HG03342 (cell line): ENCODE results near the gene PTGES.
A peak's percentile ranks its signal among the peaks of the same experiment; 100 is the strongest.

ENCODE experiments used
- ATAC-seq: cut with Tn5 transposase; IDR thresholded peaks from one replicate; pipeline ENCODE4 v1.9.1; 2021; ENCODE audit warnings: mild to moderate bottlenecking, moderate library complexity; ENCODE audit not compliant: unreplicated experiment

PTGES gene

DNA sequence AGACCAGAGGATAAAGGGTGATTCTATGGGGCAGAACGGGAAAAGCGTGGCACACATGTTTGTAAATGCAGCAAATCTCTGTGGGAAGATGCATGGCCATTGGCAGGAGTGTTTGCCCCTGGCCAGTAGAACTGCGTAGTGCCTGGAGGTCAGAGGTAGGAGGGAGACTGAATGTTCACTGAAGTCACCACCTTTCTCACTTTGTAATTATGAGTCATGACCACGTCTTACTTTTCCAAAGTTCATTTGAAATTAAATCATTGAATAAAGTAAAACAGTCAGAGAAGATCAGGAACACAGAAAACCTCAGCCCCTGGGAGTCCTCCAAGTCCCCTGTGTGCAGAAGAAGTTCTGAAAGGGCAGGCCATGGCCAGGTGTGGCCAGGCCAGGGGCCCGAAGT is 4.6 kb downstream of the PTGES start:
- no peak for ATAC-seq

GRCh38 chr9:129746092-129746777 is 6.6 kb downstream of the PTGES start:
- no peak for ATAC-seq

GRCh38 chr9:129745200-129745599 is 7.6 kb downstream of the PTGES start:
- ATAC-seq, result no peak

DNA sequence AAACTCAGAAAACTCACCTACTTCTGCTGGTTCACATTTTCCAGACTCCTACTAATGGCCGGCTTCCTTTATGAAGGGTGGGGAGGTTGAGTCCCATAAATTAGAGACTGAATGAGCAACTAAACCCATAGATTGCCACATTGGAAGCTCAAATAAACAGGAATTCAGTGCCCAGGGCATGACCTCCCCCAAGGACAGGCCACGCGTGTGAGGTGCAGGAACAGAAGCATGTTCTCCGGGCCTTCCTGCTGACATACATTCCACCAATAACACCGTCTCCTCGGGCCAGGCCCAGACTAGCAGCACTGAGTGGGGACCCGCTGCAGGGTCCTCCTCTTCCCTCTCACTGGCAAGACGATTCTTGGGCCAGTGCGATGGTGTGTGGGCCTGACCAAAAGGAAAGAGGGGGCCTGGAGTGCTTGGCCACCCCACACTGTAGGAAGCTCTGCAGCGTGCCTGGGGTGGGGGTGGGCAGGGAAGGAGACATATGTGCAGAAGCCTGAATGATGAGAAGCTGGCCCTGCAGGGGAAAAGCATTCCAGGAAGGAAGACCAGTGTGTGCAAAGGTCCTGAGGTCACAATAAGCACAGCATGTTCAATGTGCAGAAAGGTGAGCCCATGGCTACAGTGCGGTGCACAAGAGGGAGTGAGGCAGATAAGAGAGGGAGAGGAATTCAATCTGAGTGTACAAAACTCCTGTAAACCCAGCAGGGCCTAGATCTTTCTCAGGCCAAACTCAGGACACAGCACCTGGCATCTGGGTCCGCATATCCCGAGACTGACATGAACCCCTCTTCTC is 12.0 kb downstream of the PTGES start:
- no peak for ATAC-seq

DNA sequence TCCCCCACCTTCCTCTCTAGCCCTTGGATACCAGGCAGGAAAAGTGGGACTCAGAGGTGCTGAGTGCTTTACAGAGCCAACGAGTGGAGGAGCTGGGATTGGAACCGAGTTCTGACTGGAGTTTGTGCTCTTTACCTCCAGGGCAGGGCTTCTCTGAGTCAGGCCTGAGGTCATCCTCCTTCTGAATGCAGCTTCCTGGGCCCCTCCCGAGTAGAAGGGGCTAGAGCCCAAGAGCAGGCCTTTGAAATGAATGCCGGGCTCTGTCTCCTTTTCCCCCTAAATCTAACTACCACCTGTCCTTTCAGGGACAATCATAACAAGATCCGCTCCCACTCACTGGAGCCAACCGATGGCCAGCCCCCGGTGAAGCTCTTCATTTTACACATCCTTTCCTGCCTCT is 12.7 kb downstream of the PTGES start:
- ATAC-seq, result no peak

- ATAC-seq, result no peak
Measured at GRCh38 chr9:129739432-129739831, 13.4 kb downstream of the PTGES start.

DNA sequence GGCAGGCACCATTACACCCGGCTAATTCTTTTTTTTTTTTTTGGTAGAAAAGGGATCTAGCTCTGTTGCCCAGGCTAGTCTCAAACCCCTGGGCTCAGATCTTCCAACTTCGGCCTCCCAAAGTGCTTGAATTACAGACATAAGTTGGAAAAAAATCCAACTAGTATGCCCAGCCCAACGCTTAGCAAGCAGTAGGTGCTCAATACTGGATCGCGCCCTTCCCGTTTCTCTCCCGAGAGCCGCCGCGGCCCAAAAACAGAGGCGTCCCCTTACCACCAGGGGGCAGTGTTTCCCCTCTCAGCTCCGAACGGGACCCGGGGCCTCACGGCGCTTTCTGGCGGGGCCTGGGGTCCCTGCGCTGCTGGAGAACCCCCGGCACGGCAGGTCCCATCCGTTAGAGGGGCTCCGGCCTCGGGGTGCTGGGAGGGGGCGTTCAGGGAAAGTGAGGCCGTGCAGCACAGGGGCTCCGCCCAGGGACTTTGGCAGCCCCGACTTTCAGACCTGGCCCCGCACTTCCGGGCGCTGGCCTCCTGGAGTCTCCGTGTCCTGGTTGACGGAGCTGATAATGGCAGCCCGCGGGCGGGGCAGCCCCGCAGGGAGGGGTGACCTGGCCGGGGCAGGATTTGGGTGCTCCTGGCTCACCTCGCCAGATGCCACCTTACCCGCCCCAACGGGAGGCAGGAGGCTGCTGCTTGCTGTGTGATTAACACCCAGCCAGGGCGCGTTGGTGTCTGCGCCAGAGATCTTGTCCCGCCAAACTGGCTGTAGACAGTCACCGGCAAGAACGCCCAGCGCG is 15.2 kb downstream of the PTGES start:
- ATAC-seq, result peak; percentile 82

DNA sequence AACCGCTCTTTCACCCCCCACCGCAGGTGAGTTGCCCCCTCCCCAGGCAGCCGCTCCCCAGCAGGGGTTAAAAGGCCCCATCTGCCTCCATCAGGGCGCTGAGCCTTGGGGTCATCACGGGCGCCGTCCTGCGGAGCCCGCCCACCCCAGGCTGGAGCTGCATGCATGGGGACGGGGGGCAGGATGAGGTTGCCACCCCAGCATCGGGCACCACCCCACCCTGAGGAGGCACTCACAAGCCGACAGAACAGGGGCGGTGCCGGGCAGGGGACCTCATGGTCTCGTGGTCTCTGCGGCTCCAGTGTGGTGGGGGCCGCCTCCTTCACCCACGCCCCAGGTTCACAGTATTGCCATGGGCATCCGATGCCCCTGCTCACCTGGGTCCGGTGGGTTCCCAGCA is 16.5 kb downstream of the PTGES start:
- no peak for ATAC-seq

DNA sequence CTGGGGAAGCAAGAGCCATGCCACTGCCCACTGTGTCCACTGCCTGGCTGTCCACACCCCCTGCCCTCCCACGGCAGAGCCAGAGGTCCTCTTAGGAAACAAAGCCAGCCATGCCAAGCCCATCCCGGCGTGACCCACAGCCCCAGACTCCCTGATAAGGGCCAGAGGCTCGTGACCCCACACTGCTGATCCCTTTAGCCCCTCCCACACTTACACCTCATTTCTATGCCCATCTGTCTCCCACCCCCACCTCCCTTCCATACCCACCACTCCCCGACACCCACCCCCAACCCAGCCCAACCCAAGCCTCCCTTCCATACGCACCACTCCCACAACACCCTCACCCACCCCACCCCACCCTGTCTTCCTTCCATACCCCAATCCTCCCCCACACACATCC is 17.3 kb downstream of the PTGES start:
- no peak for ATAC-seq

DNA sequence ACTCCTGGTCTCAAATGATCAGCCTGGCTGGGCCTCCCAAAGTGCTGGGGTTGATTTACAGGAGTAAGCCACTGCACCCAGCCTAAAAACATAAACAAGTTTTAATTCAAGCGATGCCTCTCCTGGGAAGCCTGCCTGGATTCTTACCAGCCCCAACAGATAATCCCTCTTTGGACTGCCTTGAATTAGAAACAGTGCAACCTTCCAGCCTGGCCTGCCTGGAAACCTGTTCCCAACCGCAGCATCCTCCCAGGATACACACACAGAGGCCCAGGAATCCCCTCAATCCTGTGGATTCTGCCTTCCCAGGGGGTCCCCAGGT is 19.2 kb downstream of the PTGES start:
- ATAC-seq, result no peak

DNA sequence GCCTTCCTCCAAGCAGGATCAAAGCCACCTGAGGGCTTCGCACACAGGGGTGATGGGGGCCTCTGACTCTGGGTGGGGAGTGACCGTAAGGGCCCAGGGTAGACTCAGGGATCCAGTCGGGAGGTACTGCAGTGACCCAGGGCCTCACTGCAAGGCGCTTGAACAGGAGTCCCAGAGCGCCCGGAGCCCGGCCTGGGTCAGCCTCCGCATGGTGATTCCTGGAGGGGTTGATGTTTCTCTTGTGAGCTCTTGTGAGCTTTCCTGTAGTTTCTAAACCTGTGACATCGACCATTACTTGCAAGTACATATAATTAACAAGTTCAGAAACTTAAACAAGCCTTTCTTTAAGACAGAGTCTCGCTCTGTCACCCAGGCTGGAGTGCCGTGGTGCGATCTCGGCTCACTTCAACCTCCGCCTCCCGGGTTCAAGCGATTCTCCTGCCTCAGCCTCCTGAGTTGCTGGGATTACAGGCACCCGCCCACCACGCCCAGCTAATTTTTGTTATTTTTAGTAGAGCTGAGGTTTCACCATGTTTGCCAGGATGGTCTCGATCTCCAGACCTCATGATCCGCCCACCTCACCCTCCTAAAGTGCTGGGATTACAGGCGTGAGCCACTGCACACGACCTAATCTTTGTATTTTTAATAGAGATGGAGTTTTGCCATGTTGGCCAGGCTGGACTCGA is 19.8 kb downstream of the PTGES start:
- no peak for ATAC-seq

- no peak for ATAC-seq
Measured at GRCh38 chr9:129732100-129732499, 20.7 kb downstream of the PTGES start.

DNA sequence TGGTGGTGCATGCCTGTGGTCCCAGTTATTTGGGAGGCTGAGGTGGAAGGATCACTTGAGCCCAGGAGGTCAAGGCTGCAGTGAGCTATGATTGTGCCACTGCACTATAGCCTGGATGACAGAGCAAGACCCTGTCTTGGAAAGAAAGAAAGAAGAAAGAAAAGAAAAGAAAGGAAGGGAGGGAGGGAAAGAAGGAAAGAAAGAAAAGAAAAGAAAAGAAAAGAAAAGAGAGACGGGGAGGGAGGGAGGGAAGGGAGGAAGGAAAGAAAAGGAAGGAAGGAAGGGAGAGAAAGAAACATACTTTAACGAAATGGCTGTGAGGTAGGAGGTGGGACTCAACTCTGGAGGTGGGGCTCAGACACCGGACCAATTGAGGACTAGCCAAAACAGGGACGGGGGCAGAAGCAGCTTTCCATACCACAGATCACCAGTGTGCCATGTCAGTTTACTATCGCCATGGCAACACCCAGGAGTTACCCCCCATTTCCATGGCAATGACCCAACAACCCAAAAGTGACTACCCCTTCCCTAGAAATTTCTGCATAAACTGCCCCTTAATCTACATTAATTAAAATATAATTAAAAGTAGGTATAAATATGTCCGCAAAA is 21.3 kb downstream of the PTGES start:
- no peak for ATAC-seq

DNA sequence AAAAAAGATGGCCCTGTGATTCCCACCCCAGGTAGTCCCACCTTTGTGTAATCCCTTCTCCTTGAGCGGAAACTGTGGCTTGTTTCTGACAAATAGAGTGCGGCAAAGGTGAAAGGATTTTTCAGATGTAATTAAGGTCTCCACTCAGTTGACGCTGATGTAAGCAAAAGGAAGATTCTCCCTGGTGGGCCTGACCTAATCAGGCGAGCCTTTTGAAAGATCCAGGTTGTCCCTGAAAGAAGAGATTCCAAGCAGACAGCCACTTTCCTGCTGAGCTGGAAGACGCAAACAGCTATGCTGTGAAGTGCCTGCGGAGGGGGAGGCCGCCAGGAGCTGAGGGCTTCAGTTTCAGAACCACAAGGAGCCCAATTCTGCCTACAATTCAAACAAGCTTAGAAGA is 24.1 kb downstream of the PTGES start:
- no peak for ATAC-seq

- ATAC-seq, result no peak
Measured at GRCh38 chr9:129726322-129727160, 26.3 kb downstream of the PTGES start.

DNA sequence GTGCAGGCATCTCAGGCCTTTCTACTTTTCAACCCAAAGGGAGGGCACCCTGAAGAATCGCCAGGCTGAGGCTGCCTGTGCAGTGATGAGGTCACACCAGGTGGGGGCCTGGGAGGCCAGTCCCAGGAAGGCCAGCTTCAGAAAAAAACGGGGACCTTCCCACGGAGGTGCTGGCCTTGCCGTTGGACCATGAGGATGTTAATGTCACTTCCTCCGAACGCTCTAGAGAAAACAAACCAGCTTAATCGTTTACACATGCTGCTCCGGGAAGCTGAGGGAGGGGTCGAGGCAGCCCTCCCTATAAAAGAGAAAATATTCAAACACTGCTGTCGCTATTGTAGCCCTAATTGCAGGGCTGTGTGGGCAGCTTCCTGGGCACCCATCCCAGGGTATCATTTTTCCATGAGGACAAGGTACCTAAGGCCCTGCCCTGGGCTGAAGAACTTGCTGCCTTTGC is 27.0 kb downstream of the PTGES start:
- ATAC-seq, result no peak

GRCh38 chr9:129724456-129725190 is 28.2 kb downstream of the PTGES start:
- no peak for ATAC-seq

- ATAC-seq, result no peak
Measured at GRCh38 chr9:129722913-129723312, 29.9 kb downstream of the PTGES start.

DNA sequence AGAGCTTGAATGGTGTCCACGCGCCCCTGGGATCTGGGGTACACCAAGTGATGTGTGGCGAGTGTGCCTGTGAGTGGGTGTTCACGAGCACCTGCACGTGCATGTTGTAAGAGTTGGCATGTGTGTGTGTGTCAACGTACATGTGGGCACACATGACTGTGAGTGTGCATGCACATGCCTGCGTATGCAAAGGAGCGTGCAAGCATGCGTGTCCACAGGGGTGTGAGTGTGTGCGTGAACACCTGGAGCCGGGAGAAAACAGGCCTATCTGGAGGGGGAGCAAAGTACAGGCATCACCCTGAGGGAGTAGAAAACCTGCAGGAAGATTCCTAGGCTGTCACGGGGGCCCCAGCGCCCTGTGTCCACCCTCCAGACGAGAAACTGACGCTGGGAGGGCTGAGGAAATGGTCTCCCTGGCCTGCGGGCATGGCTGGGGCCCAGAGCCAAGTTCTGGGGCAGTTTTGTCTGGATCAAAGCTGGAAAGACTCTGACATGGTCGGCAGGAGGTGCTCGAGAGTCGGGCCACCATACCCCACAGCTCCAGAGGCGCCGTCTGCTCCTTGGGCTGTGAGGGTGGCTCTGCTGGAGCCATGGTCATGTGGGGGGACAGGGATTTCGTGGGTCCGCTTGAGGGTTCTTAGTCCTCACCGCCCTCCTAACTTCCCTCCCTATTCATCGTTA is 31.8 kb downstream of the PTGES start:
- no peak for ATAC-seq
